Body of pancreas (tissue), 4 donors: ENCODE measurements around the gene ENO3. TPM values are rescaled to one million over a fixed set of nuclear protein-coding genes. Genes with fewer than 3 reads are reported as not detected.
"Not testable (repeated sequence)": the region's sequence is repeated elsewhere in the genome, so short reads cannot be mapped to it uniquely, and the experiment has no call there.

ENCODE experiments used
- ATAC-seq: fragments of 150-250 bp; one replicate; pipeline ENCODE4 v1.9.1; 2016
- DNase-seq, 4 donors: peaks; one replicate each; pipeline ENCODE4 v3.0.0-alpha.2; 2019
- H3K27ac ChIP-seq, 4 donors: fragments of 200-600 bp; sonication (generic); 1 replicate in 3 of 4; 2 replicates in 1 of 4; pipeline versions ENCODE4 v1.5.1 to v1.6.1; 2016 to 2019; ENCODE audit warnings: mild to moderate bottlenecking in 1 of 4, mixed read lengths in 1 of 4, moderate library complexity in 1 of 4
- H3K27me3 ChIP-seq, 2 donors: fragments of 200-600 bp; sonication (generic); one replicate each; pipeline ENCODE4 v1.6.0; 2016; ENCODE audit warnings: mild to moderate bottlenecking in 1 of 2
- H3K36me3 ChIP-seq, 2 donors: fragments of 200-600 bp; sonication (generic); replicated peaks in 1 of 2; 2 replicates each; pipeline ENCODE4 v1.5.1; 2016; ENCODE audit warnings: low read depth in 2 of 2; ENCODE audit not compliant: insufficient read depth in 1 of 2
- H3K4me1 ChIP-seq: fragments of 200-600 bp; sonication (generic); one replicate; pipeline ENCODE4 v1.6.0; 2016
- H3K4me3 ChIP-seq, 2 donors: fragments of 200-600 bp; sonication (generic); 1 replicate in 1 of 2; 2 replicates in 1 of 2; pipeline ENCODE4 v1.5.1; 2016 to 2019
- H3K9me3 ChIP-seq, 3 donors: fragments of 200-600 bp; sonication (generic); 1 replicate in 2 of 3; 2 replicates in 1 of 3; pipeline ENCODE4 v1.5.1; 2016
- CTCF ChIP-seq, 7 experiments: fragments of 450-650 bp in 4 of 7; fragments of 200-600 bp in 3 of 7; sonication (generic) in 3 of 7; IDR thresholded peaks; one replicate each; pipeline ENCODE4 v1.5.1; 2016 to 2019; ENCODE audit warnings: antibody characterized with exemption in 7 of 7
- POLR2A ChIP-seq, 3 donors: fragments of 450-650 bp; IDR thresholded peaks; one replicate each; pipeline ENCODE4 v1.6.1; 2016; ENCODE audit warnings: antibody characterized with exemption in 3 of 3, mild to moderate bottlenecking in 2 of 3
- WGBS, 2 donors: methylation state at CpG; one replicate each; pipeline ENCODE4 v1.1.5; 2017; 5-methylcytosine and 5-hydroxymethylcytosine counted together
- intact Hi-C: fragments of 100-400 bp; cut with DNase I; formaldehyde crosslinking; loops from one replicate; pipeline ENCODE4 v1.15.1; 2023
- total RNA-seq, 2 donors: library from RNA; depleted of rRNA; stranded (reverse); fragments of >200 nt; gene quantifications; one replicate each; pipeline ENCODE4 v1.1.0, GENCODE V29; 2016

Gene ENO3
- total RNA-seq, 2 donors from 2014 or later = 3.3 to 3.6 TPM

GRCh38 chr17:4920351-4921048 is 30.4 kb upstream of the ENO3 start:
- ATAC-seq = no peak
- no peaks in the 10 kb centered on the region for H3K9me3 ChIP-seq
- no peaks in the 10 kb centered on the region for H3K36me3 ChIP-seq
- H3K27me3 ChIP-seq = no peaks in the 10 kb centered on the region
- H3K27ac ChIP-seq = no peak overlapping the region
- no peak for TF ChIP-seq POLR2A (IDR thresholded peaks at IDR 0.05)
- TF ChIP-seq CTCF (IDR thresholded peaks at IDR 0.05) = no peak
- no peaks in the 10 kb centered on the region for H3K4me1 ChIP-seq
- peak in 1 of 4 donors; percentile 50 for DNase-seq
- 78 to 84% methylated on average over 10 of the region's 10 CpGs for WGBS, 2 donors
- H3K4me3 ChIP-seq = no peak overlapping the region
- intact Hi-C loops = no loop called here

- no peak for DNase-seq
- intact Hi-C loops = no loop called here
- ATAC-seq = no peak
- 84 to 94% methylated on average over 4 of the region's 4 CpGs for WGBS, 2 donors
- Histone ChIP-seq H3K36me3 (no peaks in the 10 kb centered on the region), H3K27me3 (no peaks in the 10 kb centered on the region), H3K4me1 (no peaks in the 10 kb centered on the region), H3K4me3 (no peak overlapping the region), H3K27ac (no peak overlapping the region), H3K9me3 (no peaks in the 10 kb centered on the region)
- no peak for TF ChIP-seq CTCF (IDR thresholded peaks at IDR 0.05)
- TF ChIP-seq POLR2A (IDR thresholded peaks at IDR 0.05) = no peak
These were observed 29.6 kb upstream of the ENO3 start for GRCh38 chr17:4921320-4921719.

GRCh38 chr17:4926577-4927335 is 24.2 kb upstream of the ENO3 start:
- ATAC-seq, H3K4me3 ChIP-seq, intact Hi-C loops, DNase-seq, H3K9me3 ChIP-seq, H3K4me1 ChIP-seq, H3K27me3 ChIP-seq, H3K27ac ChIP-seq, H3K36me3 ChIP-seq: not testable (repeated sequence)
- WGBS, 2 donors = 77 to 83% methylated on average over 24 of the region's 24 CpGs

GRCh38 chr17:4928881-4929280 is 22.0 kb upstream of the ENO3 start:
- no peak for DNase-seq
- Histone ChIP-seq H3K27me3 (no peaks in the 10 kb centered on the region), H3K36me3 (no peaks in the 10 kb centered on the region), H3K27ac (no peak overlapping the region), H3K4me1 (no peaks in the 10 kb centered on the region), H3K9me3 (no peaks in the 10 kb centered on the region), H3K4me3 (no peak overlapping the region)
- TF ChIP-seq CTCF (IDR thresholded peaks at IDR 0.05) (no peak), POLR2A (IDR thresholded peaks at IDR 0.05) (no peak)
- 92 to 93% methylated on average over 18 of the region's 18 CpGs for WGBS, 2 donors
- ATAC-seq = no peak
- intact Hi-C loops = no loop called here

- intact Hi-C loops = no loop called here
- ATAC-seq (no peak), DNase-seq (no peak)
- Histone ChIP-seq H3K4me1 (peaks cover 6% of the 10 kb centered on the region), H3K4me3 (no peak within 1 kb of the TSS), H3K27me3 (no peaks in the 10 kb centered on the region), H3K36me3 (no peaks in the 10 kb centered on the region), H3K27ac (no peak within 1 kb of the TSS), H3K9me3 (no peaks in the 10 kb centered on the region)
- WGBS, 2 donors = 64 to 87% methylated on average over 14 of the region's 14 CpGs
- no peak for TF ChIP-seq CTCF (IDR thresholded peaks at IDR 0.05)
- TF ChIP-seq POLR2A (IDR thresholded peaks at IDR 0.05) = no peak
These were observed 19.0 kb upstream of the ENO3 start, which contains the start of gene GP1BA for GRCh38 chr17:4931963-4932362. TSS of gene GP1BA (plus strand) at chr17:4932277. CDS start at chr17:4932605, 328 bp downstream.
